ENCODE results near the gene TSC1.

TSC1 gene

DNA sequence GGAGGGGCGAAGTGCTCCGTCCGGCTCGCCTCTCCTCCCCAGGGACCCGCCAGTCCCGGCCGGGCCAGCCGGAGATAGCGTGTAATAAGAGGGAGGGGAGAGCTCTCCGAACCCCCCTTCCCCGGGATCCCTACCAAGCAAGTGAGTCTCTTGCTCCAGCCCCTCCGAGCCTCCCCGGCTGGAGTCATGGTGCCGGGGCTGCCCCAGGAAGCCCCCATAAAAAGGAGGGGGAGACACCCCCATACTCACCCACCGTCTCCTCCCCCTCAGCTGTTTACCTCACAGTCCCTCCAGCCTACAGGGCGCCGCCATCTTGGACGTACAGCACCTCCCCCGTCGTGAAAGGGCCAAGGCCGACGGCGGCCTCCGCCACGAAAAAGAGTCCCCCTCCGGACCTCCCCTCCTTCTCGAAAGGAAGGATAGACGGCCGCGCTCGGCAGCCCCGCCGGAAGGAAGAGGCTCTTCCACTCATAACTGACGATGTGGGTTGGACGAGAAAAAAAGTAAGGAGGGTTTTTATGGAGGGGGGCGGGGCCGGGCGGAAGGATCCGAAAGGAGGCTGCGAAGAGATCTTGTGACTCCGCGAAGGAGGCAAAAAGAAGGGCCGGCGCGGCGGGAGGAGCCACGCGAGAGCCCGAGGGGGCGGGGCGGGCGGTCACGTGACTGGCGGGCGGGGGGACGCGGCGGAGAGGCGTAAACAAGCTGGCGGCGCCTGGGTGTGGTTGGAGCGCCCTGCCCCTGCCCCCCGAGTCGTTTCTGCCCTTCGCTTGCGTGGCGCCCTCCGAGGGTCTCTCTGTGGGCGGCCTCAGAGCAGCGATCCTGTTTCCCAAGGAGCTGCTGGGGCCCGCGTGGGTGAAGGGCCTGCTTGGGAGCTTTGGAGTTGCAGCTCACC, at the start of gene TSC1:
Gene TSC1 (minus strand): TSS at position 323 of the 892 bp plus-strand sequence. CDS start 15,744 bp downstream, outside the sequence.
- peak; percentile 93 for DNase-seq (ENCODE audit: low spot score)

DNA sequence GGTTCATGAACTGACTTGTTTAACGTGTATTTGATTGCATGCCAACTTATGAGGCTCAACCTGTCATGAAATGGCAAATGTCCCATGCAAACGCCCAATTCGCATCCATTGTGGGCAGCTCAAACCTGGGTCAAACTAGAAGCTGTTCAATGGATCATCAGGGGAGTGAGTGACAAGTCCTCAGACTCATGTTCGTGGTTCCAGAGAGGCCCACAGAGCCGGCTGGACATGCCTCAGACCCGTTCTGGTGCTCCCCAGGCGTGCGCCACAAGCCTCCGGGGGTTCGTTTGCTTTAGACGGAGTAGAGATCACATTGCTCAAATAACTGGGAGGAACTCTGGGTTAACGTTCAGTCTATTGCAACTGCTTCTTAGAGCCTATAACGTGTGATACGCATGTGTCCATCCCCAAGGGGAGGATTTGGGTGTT, 49.1 kb upstream of the TSC1 start:
- no peak for DNase-seq (ENCODE audit: low spot score)

DNA sequence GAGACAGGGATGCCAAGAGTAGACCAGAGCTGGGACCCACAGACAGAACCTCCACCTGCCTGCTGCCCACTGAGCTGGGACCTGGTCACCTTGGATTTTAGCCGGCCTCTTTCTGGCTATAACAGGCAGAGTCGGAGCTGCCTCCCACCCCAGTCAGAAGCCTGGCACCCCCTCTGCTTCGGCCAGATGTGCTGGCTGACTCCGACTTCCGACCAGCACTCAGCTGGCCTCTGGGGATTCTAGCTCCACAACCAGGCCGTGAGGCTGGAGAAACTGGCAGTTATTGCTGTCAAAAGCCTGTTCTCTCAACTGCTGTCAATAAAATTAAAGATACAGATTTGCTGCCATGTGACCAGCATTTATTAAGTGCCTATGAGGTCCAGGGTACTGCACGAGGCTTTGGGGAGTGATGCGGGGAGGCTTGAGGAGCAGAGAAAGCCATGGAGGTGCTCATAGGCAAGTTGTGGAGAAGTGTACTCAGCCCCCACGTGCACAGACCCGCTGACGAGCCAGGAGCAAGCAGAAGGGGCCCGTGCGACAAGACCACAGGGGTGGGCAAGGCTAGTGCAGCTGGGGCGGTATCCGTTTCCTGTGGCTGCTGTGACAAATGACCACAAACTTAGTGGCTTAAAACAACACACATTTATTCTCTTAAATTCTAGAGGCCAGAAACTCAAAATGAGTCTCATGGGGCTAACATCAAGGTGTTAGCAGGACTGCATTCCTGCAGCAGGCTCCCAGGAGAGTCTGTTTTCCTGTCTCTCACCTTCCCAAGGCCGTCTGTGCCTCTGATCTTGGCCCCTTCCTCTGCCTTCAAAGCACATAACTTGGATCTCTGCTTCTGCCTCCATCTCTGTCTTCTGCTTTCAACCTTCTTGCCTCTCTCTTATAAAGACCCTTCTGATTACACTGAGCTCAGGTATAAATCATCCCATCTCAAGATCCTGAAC, 47.2 kb upstream of the TSC1 start:
- no peak for DNase-seq (ENCODE audit: low spot score)

DNA sequence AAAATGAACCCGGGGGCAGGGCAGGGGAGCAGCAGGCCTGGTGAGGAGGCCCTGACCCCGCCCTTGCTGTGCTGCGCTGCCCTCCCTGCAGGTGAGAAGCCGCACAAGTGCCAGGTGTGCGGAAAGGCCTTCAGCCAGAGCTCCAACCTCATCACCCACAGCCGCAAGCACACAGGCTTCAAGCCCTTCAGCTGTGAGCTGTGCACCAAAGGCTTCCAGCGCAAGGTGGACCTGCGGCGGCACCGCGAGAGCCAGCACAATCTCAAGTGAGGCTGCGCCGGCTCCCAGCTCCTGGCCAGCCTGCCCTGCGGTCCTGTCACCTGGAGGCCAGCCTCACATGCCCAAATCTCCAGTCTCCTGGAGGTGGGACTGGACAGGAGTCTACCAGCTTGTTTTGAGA, 46.4 kb upstream of the TSC1 start:
- no peak for DNase-seq (ENCODE audit: low spot score)

DNA sequence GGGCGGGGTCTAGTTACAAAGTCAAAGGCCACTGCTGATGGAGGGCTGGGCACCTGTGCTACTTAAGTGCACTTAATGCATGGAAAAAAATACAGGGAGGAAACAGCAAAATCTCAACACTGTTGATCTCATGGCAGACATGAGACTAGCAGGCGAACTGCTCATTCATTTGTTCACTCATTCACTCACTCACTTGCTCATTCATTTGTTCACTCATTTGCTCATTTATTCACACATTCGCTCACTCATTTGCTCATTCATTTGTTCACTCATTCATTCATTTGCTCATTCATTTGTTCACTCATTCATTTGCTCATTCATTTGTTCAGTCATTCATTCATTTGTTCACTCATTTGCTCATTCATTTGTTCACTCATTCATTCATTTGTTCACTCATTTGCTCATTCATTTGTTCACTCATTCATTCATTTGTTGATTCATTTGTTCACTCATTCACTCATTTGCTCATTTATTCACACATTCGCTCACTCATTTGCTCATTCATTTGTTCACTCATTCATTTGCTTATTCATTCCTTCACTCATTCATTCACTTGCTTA, 45.7 kb upstream of the TSC1 start:
- peak; percentile 41 for DNase-seq (ENCODE audit: low spot score)

DNA sequence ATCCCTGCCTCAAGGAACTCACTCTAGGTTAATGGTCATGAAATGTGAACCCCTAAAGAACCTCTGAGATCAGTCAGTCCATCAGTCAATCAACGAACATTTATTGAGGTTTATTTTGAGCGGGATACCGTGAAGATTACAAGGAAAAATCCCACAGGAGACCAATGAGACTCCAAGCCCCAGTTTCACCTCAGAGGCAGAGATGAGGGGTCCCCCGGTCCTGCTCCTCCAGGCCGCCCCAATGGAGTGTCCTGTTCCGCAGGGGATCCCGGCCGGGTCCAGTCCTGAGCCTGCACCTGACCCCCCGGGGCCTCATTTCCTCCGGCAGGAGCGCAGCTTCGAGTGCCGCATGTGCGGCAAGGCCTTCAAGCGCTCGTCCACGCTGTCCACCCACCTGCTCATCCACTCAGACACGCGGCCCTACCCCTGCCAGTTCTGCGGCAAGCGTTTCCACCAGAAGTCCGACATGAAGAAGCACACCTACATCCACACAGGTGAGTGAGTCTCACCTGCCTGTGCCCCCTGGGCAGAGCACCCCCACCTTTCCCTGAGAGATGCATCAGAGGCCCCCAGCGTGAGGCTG, 45.1 kb upstream of the TSC1 start:
- DNase-seq (ENCODE audit: low spot score): no peak

DNA sequence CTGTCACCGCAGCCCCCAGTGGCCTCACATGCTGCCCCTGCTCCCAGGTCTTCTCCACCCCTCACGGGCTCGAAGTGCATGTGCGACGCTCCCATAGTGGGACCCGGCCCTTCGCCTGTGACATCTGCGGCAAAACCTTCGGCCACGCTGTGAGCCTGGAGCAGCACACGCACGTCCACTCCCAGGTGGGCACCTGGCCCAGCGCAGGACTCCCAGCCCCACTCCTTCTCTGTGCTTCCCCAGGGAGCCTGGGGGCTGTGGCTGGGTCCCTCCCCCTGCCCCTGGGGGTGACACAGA, 44.5 kb upstream of the TSC1 start:
- DNase-seq (ENCODE audit: low spot score): no peak

DNA sequence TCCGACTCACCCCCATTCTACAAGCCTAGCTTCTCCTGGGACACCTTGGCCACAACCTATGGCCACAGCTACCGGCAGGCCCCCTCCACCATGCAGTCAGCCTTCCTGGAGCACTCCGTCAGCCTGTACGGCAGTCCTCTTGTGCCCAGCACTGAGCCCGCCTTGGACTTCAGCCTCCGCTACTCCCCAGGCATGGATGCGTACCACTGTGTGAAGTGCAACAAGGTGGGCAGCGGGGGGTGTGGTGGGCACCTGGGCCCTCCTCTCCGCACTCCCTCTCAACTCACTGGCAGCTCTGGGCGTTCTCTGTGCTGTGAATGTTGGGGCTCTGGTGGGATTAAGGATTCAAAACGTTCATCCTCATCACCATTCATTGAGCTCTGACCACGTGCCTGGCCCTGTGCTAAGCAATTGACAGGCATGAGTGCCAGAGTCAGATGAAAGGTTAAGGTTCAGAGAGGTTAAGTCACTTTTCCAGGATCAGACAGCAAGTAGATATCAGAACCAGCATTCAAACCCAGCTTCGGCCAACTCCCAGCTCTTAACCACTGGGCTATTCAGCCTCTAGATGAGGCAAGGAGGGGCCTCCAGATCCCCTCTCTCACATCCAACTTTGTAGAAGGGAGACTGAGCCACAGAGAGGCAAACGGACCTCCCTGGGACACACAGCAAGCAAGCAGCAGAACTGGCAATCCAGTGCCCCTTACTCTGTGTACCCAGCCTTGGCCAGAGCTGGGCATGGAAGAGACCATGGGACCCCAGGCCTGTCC, 44.0 kb upstream of the TSC1 start:
- DNase-seq (ENCODE audit: low spot score): no peak

DNA sequence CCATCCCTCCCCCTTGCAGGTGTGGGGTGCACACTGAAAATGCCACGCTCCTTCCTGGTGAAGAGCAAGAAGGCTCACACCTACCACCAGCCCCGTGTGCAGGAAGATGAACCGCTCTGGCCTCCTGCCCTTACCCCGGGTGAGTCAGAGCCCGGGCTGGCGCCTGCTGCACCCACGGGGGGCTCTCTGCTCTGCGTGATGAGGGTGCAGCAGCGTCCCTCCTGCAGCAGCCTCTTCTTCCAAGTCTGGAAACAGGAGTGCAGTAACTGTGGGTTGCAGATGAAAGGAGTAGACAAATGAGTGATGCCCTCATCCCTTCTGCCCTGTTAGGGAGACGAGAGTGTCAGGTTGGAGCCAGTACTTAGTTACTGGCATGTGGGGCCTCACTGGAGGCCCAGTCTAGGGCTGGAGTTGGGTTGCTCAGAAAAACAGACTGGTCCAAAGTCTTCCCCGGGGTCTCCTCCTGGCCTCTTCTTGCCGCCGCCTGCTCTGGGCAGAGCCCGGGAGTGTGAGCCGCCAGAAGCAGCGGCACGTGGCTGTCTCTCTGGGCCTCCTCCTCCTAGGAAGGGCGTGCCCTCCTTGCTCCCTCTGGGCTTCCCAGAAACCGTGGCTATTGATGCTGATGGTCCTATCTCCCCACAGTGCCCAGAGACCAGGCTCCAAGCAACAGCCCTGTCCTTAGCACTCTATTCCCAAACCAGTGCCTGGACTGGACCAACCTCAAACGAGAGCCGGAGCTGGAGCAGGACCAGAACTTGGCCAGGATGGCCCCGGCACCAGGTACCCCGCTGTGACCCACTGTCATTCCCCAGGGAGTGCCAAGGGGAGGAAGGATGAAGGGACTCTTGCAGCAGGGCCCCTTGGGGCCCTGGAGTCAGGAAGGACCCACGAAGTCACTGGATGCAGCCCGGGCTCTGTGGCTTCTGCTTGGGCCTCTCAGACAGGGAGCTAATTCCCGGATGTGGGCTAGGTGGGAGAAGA, 42.5 kb upstream of the TSC1 start:
- no peak for DNase-seq (ENCODE audit: low spot score)

DNA sequence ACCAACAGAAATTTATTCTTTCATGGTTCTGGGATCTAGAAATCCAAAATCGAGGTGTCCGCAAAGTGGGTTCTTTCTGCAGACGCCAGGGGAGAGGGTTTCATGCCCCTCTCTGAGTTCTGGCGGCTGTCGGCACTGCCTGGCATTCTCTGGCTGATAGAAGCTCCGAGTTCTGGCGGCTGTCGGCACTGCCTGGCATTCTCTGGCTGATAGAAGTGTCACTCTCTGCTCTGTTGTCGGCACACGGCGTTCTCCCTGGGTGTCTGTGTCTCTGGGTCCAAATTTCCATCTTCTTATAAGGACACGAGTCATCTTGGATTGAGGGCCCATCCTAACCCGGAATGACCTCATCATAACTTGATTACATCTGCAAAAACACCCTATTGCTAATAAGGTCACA, 41.7 kb upstream of the TSC1 start:
- DNase-seq (ENCODE audit: low spot score): no peak

DNA sequence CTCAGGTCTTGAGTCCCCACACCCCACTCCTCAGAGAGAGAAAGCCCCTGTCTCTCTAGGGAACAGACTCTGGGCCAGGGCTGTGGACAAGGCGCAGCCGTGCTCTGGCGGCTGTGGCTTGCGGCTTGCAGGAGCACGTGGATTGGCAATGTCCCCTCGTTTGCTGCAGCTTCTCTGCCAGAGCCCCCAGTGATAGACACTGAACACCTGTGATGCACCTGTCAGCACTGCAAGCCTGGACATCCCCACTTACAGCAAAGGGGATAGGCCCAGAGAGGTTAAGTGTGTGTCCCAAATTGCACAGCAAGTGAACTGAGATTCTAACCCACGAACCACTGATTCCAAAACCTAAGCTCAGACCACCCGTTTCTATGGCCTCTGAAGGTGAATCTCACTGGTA, 41.1 kb upstream of the TSC1 start:
- DNase-seq (ENCODE audit: low spot score): no peak

DNA sequence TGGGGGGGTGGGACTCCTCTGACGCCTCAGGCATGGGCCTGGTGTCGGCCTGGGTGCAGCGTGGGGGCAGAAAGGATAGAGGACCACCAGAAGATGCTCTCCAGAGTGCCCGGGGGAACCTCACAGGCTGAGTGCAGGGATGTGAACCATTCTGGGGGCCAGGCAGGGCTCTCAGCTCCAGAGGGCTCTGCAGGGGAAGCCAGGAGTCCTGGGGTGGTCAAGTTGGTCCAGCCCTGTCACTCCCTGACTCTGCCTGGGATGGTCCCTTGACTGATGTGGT, 40.6 kb upstream of the TSC1 start:
- DNase-seq (ENCODE audit: low spot score): no peak

DNA sequence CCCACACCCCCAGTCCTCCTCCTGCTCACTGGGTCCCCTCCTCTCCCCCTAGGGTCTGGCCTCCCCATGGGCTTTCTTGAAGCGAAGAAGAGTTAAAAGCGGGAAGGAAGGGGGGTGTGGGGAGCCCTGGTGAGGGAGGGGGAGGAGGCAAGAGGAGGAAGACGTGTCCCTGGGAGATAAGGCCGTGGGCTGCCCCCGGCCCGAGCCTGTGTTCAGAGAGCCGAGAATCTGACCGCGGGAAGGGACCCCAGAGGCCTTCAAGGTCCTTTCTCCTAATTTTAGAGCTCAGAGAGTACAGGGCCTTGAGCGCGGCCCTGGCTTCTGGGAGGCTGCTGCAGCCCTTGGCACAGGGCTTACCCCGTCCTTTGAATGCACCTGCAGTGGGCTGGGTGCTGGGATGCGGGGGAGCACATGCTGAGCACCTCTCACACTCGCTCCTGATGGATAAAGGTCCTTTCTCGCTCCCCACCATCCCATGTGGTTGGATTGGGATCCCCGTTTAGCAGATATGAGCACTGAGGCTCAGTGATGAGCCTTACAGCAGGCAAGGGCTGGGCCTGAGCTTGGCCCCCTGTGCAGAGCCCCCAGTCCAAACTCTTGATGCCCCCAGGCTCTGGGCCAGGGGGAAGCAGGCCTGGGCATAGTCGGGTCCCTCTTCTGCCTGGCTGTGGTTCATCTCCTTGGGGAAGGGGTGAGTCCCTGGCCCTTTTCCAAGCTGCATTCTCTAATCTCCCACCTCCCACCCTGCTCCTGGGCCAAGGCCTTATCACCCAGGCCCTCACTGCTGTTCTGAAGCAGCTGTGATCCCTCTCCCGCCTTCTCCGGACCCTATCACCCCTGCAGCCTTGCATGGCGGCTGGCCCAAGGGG, 40.0 kb upstream of the TSC1 start:
- DNase-seq (ENCODE audit: low spot score): no peak

DNA sequence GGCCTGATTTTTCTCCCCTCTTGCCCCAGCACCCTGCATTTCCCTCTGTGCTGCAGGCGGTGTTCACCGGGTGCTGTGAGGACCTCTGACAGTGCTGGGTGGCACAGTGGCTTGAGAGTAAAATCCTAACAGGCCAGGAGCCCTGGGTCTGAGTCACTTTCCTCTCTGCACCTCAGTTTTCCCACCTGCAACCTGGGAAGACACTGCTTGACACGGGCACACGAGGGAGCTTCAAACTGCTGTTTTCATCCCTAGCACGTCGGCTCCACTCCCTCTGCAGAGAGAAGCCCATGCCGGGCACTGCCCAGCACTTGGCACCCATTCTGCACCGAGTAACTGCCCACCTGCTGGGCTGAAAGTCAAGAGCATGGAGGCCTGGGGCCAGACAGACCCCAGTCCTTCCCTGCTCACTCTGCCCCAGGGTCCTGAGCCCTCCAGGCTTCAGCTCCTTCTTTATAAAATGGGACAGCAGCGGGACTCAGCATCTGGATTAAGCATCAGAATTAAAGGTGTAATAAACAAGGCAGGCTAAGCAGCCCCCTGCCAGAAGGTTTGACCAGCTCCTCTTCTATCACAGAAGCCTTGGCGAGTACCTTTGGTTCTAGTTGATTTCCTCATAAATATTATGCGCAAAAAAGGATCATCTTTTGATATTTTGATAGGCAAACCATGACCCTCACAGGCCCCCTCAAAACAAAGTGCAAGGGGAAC, 39.2 kb upstream of the TSC1 start:
- DNase-seq (ENCODE audit: low spot score): no peak

DNA sequence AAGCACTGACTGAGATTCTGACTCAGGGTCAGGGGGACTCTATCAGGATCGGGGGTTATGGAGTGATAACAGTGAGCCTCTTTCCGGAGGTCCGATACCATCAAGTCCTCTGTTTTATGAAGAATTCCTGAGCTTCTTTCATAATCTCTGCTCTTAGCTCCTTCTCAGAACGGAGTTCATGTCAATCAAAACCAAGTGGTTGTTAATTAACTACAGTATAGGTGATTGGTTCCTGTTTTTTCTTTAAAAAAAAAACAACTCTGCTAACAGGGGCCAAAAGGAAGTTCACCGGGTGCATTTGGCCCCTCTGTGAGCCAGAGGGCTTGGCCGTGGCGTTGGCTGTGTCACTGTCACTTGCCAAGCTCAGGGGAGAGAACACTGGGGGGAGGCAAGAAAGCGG, 38.0 kb upstream of the TSC1 start:
- DNase-seq (ENCODE audit: low spot score): no peak

DNA sequence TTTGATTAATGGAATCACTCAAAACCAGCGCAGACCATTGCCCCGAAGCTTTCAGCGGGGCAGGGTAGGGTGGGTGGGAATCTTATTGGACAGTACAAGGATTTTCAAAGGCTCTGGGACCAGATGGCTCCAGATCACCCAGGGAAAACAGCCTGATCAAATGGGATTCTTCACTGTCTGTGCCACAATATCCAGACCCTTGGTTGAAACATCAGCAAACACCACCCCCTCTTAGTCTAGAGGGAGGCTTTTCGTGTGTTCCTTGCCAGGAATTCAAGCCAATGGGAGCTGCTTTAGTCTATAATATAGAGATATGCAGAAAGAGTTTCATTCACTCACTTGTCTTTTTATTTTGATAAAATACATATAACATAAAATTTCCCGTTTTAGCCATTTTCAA, 35.7 kb upstream of the TSC1 start:
- no peak for DNase-seq (ENCODE audit: low spot score)

DNA sequence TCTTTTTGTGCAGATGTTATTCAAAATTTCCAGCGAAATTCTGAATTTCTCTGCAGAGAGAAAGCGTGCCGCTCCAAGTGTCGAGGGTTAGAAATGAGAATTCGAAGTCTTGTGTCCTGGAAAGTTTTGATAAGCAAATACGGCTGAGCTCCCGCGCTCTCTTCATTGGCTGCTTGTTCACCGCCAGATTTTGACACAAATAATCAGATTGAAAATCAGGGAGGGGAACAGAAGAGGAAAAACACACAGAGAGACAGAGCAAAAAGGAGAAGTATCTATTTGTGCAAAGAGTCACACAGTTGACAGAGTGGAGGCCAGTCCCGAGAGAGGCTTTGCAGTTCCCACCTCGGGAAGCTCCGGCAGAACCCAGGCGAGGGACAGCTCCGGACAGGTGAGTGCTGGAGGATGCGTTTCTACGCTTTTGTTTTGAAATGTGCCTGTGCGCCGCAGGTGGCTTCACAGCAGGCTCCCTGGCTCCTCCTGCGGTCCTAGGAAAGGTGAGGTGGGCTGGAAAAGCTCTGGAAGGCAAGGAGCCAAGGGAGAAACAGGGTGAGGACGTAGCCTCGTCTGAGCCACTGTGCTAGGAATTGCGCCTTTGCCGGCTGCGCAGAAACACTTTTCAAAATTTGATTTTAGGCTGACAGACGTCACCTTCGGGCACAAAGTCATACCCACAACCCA, 34.2 kb upstream of the TSC1 start, which contains the start of gene GFI1B:
Gene GFI1B (plus strand): TSS at position 244 of the 681 bp plus-strand sequence. CDS start 7,985 bp downstream, outside the sequence.
- DNase-seq (ENCODE audit: low spot score): no peak

DNA sequence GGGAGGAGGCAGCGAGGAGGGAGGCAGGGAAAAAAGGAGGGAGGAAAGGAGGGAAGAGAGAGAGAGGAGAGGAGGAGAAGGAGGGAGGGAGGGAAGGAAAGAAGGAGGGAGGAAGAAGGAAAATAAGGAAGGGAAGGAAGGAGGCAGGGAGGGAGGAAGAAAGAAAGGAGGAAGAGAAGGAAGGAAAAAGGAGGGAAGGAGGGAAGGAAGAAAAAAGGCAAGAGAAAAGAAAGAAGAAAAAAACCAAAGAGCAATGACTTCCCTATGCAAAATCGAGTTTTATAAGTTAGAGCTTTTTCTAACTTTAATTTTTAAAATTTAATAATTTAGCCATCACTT, 33.7 kb upstream of the TSC1 start:
- DNase-seq (ENCODE audit: low spot score): no peak
